HepG2 (cell line): Measurements from ENCODE around the gene GHRHR. TPM values are rescaled to one million over a fixed set of nuclear protein-coding genes. Genes with fewer than 3 reads are reported as not detected.
A peak's percentile ranks its signal among the peaks of the same experiment; 100 is the strongest.

ENCODE experiments used
- ATAC-seq: fragments of 200-7000 bp; cut with Tn5 transposase; 3 replicates; pipeline ENCODE4 v1.9.1; 2020; ENCODE audit warnings: mild to moderate bottlenecking, moderate library complexity
- BruUV-seq: library from RNA; stranded (reverse); fragments of 400-500 nt; replicated peaks from 2 replicates; lab custom pipeline; 2021; lab: Mats Ljungman, UMichigan
- CTCF ChIA-PET: fragments of 300-600 bp; formaldehyde crosslinking; extraction: SDS; loops from one replicate; lab custom pipeline; 2021; ENCODE audit warnings: low total read pairs, inconsistent platforms, low intra/inter-chr PET ratio; lab: Yijun Ruan, JAX
- POLR2A ChIA-PET: fragments of 350-600 bp; sonication (Branson Sonifier 250); formaldehyde crosslinking; loops from one replicate; lab custom pipeline; 2020; ENCODE audit warnings: antibody characterized with exemption, inconsistent platforms; lab: Yijun Ruan, JAX
- DNase-seq: peaks from one replicate; pipeline ENCODE4 v3.0.0-alpha.2; 2015; ENCODE audit warnings: low spot score
- FAIRE-seq: peaks from 3 replicates; lab custom pipeline; 2011; peaks lifted over from hg19 to GRCh38; lab: Jason Lieb, UNC
- H2AFZ ChIP-seq: one replicate; pipeline ENCODE4 v1.6.1; 2011; ENCODE audit warnings: low read length, inconsistent platforms
- H3K27ac ChIP-seq: fragments of 300-600 bp; 3 replicates; pipeline ENCODE4 v1.8.0; 2011; ENCODE audit warnings: mixed run types, mild to moderate bottlenecking, mixed read lengths, low read length, inconsistent platforms; ENCODE audit not compliant: insufficient read depth; ENCODE audit errors: extremely low read length
- H3K27me3 ChIP-seq, 2 experiments: fragments of 200-600 bp in 1 of 2; 2 replicates in 1 of 2; 3 replicates in 1 of 2; pipeline versions ENCODE4 v1.6.0 to v1.8.0; 2011; ENCODE audit warnings: low read length in 2 of 2, mild to moderate bottlenecking in 2 of 2, moderate library complexity in 2 of 2, inconsistent platforms in 1 of 2; ENCODE audit not compliant: insufficient read depth in 2 of 2, control insufficient read depth in 1 of 2
- H3K36me3 ChIP-seq, 2 experiments: fragments of 200-600 bp in 1 of 2; replicated peaks in 1 of 2; 2 replicates in 1 of 2; 3 replicates in 1 of 2; pipeline versions ENCODE4 v1.5.1 to v1.8.0; 2011; ENCODE audit warnings: low read length in 2 of 2, inconsistent platforms in 1 of 2; ENCODE audit not compliant: insufficient read depth in 2 of 2, control insufficient read depth in 1 of 2
- H3K4me1 ChIP-seq: 2 replicates; pipeline ENCODE4 v1.5.1; 2012; ENCODE audit warnings: low read length, inconsistent platforms; ENCODE audit not compliant: insufficient read depth
- H3K4me2 ChIP-seq: 2 replicates; pipeline ENCODE4 v1.6.0; 2011; ENCODE audit warnings: low read depth, low read length, inconsistent platforms
- H3K4me3 ChIP-seq, 3 experiments: fragments of 200-600 bp in 1 of 3; sonication (generic), shearing (Covaris generic) in 1 of 3; replicated peaks in 1 of 3; 2 replicates each; pipeline ENCODE4 v1.5.1; 2011 to 2016; ENCODE audit warnings: low read length in 3 of 3, inconsistent platforms in 2 of 3, low read depth in 2 of 3, mild to moderate bottlenecking in 2 of 3, control low read depth in 1 of 3, mixed read lengths in 1 of 3; ENCODE audit not compliant: insufficient read depth in 1 of 3
- H3K79me2 ChIP-seq: one replicate; pipeline ENCODE4 v1.6.1; 2011; ENCODE audit warnings: low read length, inconsistent platforms; ENCODE audit not compliant: insufficient read depth
- H3K9ac ChIP-seq: 2 replicates; pipeline ENCODE4 v1.6.0; 2011; ENCODE audit warnings: mild to moderate bottlenecking, low read depth, low read length, inconsistent platforms; ENCODE audit not compliant: insufficient read depth
- H3K9me3 ChIP-seq: 2 replicates; pipeline ENCODE4 v1.5.1; 2012; ENCODE audit warnings: mild to moderate bottlenecking, low read length
- H4K20me1 ChIP-seq: 2 replicates; pipeline ENCODE4 v1.6.0; 2011; ENCODE audit warnings: inconsistent platforms, mild to moderate bottlenecking, low read length, moderate library complexity; ENCODE audit not compliant: insufficient read depth
- AFF4 ChIP-seq: sonication (generic); formaldehyde crosslinking; IDR thresholded peaks from 2 replicates; pipeline ENCODE4 v1.4.0; 2020; ENCODE audit warnings: missing genetic modification reagents
- BRCA1 ChIP-seq: sonication (generic); formaldehyde crosslinking; IDR thresholded peaks from 2 replicates; pipeline ENCODE4 v1.4.0; 2020; ENCODE audit warnings: missing genetic modification reagents
- HNRNPL ChIP-seq: fragments of 200-400 bp; formaldehyde crosslinking; IDR thresholded peaks from 2 replicates; pipeline ENCODE4 v1.6.1; 2017; ENCODE audit warnings: mild to moderate bottlenecking, low read depth, low read length
- SP2 ChIP-seq: sonication (generic); formaldehyde crosslinking; IDR thresholded peaks from 2 replicates; pipeline ENCODE4 v1.5.1; 2020; ENCODE audit warnings: mild to moderate bottlenecking, missing genetic modification reagents
- SRY ChIP-seq: sonication (generic); formaldehyde crosslinking; IDR thresholded peaks from 2 replicates; pipeline ENCODE4 v1.8.0; 2022; ENCODE audit warnings: mild to moderate bottlenecking, missing genetic modification reagents
- ZNF337 ChIP-seq: sonication (generic); formaldehyde crosslinking; IDR thresholded peaks from 2 replicates; pipeline ENCODE4 v1.5.1; 2020; ENCODE audit warnings: missing genetic modification reagents, low read depth, mild to moderate bottlenecking, borderline replicate concordance
- ZNF510 ChIP-seq: sonication (generic); formaldehyde crosslinking; IDR thresholded peaks from 2 replicates; pipeline ENCODE4 v1.4.0; 2020; ENCODE audit warnings: low read depth, mild to moderate bottlenecking, missing genetic modification reagents
- ZNF816 ChIP-seq: sonication (generic); formaldehyde crosslinking; IDR thresholded peaks from 2 replicates; pipeline ENCODE4 v1.8.0; 2022; ENCODE audit warnings: missing genetic modification reagents, mild to moderate bottlenecking, borderline replicate concordance
- WGBS: methylation state at CpG from one replicate; pipeline ENCODE4 v1.1.6; 2017; ENCODE audit warnings: low lambda C conversion rate; 5-methylcytosine and 5-hydroxymethylcytosine counted together
- in situ Hi-C: cut with HindIII; loops from 2 replicates; pipeline ENCODE4 v1.10.0; 2017; ENCODE audit warnings: low pct_unique_long_range_greater_than_20kb; ENCODE audit not compliant: extremely low pct_ligation_motif_present
- intact Hi-C: fragments of 100-400 bp; cut with micrococcal nuclease; formaldehyde crosslinking; loops from one replicate; pipeline ENCODE4 v1.10.0; 2022; ENCODE audit not compliant: unreplicated experiment
- polyA plus RNA-seq, 8 experiments: library from polyadenylated mRNA; depleted of rRNA in 3 of 8; stranded (reverse) in 7 of 8; unstranded in 1 of 8; fragments of >200 nt; fragmentation: Illumina TruSeq in 4 of 8; extraction: Trizol in 4 of 8; gene quantifications; 2 replicates each; pipeline versions ENCODE4 v1.2.1 to v1.2.3, GENCODE V29; 2011 to 2016; ENCODE audit warnings: low read depth in 4 of 8, missing spikeins in 1 of 8, mixed read lengths in 1 of 8; ENCODE audit not compliant: insufficient read depth in 1 of 8
- total RNA-seq, 5 experiments: library from RNA; depleted of rRNA; stranded (reverse); fragments of >200 nt; fragmentation: Illumina TruSeq; extraction: Trizol; gene quantifications; 2 replicates each; pipeline ENCODE4 v1.2.3, GENCODE V29; 2016; ENCODE audit warnings: low read depth in 1 of 5

The GHRHR gene
- total and polyA plus RNA-seq, 2 of the 13 experiments (the other 11 are each of a cell fraction or from before 2014, with no cell fraction given), result not detected

- no peaks in the 10 kb centered on the region for H3K9me3 ChIP-seq
- in situ Hi-C loops, result no loop called here
- WGBS, result no CpG with 5 or more reads among the region's 4 CpGs
- TF ChIP-seq ZNF816 (CRISPR knock-in tag) (no peak), BRCA1 (CRISPR knock-in tag) (no peak), SP2 (CRISPR knock-in tag) (no peak), SRY (no peak), AFF4 (CRISPR knock-in tag) (no peak), ZNF337 (no peak), HNRNPL (no peak), ZNF510 (CRISPR knock-in tag) (no peak)
- TF ChIP-seq, all 625 proteins: peak for 0
- ChIA-PET POLR2A (no interaction called here), CTCF (no interaction called here)
- no peaks in the 10 kb centered on the region for H3K36me3 ChIP-seq
- no peaks in the 10 kb centered on the region for H3K79me2 ChIP-seq
- no peak for FAIRE-seq
- H3K4me2 ChIP-seq, result no peak overlapping the region
- no peak overlapping the region for H3K27ac ChIP-seq
- intact Hi-C loops, result no loop called here
- H3K9ac ChIP-seq, result no peak overlapping the region
- BruUV-seq, result no TSS peak
- peak; percentile 28 for ATAC-seq
- H3K4me3 ChIP-seq, result no peak overlapping the region
- H4K20me1 ChIP-seq, result no peaks in the 10 kb centered on the region
- H3K4me1 ChIP-seq, result no peaks in the 10 kb centered on the region
- no peak for DNase-seq
- no peak overlapping the region for H2AFZ ChIP-seq
- peaks cover 5 to 6% of the 10 kb centered on the region in 2 experiments; a peak in 2 of 5 replicates for H3K27me3 ChIP-seq
Measured at GRCh38 chr7:30918676-30919075, 45.1 kb upstream of the GHRHR start.
